PC-3 (cell line): ENCODE measurements around the gene QSER1.

Experiments used
- CTCF ChIP-seq: fragments of 300-600 bp; sonication (generic); conservative IDR thresholded peaks from 2 replicates; pipeline ENCODE4 v1.5.1; 2017; ENCODE audit warnings: antibody characterized with exemption, low read depth, mild to moderate bottlenecking, low read length
- EZH2 ChIP-seq: fragments of 300-600 bp; sonication (generic); IDR thresholded peaks from one replicate; pipeline ENCODE4 v1.6.1; 2017; ENCODE audit warnings: antibody characterized with exemption, mild to moderate bottlenecking, low read length; ENCODE audit not compliant: unreplicated experiment

- TF ChIP-seq CTCF: no peak
- TF ChIP-seq EZH2: no peak
Observed at GRCh38 chr11:32931606-32932005, 39.0 kb downstream of the QSER1 start.
